Effector CD8-positive, alpha-beta T cell (primary cell): ENCODE data around the gene CD300LB.
"Not testable (repeated sequence)": the region's sequence is repeated elsewhere in the genome, so short reads cannot be mapped to it uniquely, and the experiment has no call there.

Source experiments
- DNase-seq: peaks from one replicate; lab custom pipeline; 2025; lab: John Stamatoyannopoulos, UW
- total RNA-seq, 4 experiments: gene quantifications; one replicate each; lab custom pipeline; 2026; lab: John Stamatoyannopoulos, UW

CD300LB gene
- 0 reads per million in 4 experiments for total RNA-seq

DNA sequence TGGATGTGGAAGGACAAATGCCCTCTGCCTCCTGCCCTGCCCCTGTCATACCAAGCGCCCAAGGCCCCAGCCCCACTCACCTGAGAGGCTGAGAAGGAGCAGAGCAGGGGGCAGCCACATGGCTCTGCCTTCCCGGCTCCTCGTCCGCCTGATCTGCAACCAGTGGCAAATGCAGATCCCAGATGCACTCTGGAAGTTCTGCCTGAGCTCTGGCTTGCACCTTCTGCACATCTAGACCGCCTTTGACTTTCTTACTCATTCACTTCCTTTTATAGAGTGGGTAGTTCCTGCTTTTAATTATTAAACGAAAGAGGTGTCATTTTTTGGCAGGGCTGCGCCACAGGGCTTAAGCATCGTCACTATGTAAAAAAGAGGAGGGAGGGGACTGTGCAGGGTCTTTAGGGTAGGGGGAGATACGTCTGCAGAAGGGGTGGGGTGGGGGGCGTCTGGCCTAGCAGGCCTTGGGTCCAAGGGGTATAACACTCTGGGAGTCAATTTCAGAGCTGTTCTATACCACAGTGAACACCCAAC lies at the start of gene CD300LB:
TSS of gene CD300LB (minus strand) at position 245 of the 531 bp plus-strand sequence. CDS start at position 120, 125 bp downstream.
- no peak for DNase-seq

DNA sequence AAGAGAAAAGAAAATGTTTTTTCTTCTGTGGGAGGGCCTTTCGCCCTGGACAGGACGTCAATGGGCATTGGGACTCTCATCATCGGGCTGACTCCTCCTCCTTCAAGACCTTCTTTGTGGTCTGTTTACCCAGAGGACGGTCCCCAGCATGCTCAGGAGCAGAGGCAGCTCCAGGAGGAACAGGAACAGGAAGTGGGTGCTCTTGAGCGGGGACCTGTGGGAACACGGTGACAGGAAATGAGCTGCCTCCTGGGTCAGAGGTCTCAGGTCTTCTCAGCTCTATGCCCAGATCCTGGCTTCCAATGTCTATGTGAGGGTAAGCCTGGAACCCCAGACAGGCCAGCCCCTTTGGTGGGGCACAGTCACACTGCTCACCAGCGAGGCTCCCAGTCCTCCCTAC lies 48.6 kb upstream of the CD300LB start:
- no peak for DNase-seq

DNA sequence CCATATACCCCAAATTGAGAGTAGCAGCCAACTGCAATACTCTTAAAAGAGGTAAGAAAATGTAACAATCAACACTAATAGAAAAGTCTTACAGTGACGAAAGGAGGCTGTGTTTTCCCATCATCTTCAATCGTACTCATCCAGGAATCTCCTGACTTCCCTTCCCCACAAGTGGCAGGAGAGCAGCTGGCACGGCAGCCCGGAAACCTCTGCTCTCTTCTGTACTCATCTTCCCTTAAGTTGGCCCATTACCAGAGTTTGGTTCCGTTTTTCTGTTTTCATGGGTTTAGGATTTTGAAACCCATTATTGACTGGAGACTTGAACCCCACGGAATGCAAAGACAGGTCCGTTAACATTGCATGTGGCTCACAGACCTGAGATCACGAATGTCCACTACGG lies 47.7 kb upstream of the CD300LB start:
- DNase-seq, result no peak

DNA sequence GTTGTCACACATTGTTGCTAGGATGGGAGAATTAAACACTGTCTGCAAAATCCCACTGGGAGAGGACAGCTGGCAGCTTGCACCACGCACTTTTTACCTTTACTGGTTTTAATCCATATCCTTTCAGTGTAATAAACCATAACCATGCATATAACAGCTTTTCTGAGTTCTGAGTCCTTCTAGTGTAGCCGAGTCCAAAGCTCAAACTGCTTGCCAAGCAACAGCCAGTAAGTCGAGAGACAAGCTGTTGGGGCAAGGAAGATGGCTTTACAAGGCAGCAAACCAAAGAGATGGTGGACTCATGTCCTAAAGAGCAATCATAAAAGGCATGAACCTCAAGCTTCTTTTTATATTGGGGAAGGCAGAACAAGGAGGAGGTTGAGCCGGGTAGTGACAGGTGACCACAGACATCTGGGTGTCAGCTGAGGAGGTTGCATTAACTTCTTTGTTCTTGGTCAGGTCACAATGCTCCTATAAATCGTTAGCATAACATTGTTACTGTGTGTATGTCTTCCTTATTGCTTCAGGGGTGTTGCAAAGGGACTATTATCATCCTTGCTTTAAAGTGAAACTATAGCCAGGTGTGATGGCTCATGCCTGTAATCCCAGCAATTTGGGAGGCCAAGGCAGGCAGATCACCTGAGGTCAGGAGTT lies 43.3 kb upstream of the CD300LB start:
- no peak for DNase-seq

DNA sequence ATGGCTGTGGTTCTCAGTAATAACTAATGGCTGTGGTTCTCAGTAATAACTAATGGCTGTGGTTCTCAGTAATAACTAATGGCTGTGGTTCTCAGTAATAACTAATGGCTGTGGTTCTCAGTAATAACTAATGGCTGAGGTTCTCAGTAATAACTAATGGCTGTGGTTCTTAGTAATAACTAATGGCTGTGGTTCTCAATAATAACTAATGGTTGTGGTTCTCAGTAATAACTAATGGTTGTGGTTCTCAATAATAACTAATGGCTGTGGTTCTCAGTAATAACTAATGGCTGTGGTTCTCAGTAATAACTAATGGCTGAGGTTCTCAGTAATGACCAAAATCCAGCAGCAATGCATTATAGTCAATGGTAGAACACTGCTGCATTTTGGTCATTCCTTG lies 42.4 kb upstream of the CD300LB start:
- not testable (repeated sequence) for DNase-seq

DNA sequence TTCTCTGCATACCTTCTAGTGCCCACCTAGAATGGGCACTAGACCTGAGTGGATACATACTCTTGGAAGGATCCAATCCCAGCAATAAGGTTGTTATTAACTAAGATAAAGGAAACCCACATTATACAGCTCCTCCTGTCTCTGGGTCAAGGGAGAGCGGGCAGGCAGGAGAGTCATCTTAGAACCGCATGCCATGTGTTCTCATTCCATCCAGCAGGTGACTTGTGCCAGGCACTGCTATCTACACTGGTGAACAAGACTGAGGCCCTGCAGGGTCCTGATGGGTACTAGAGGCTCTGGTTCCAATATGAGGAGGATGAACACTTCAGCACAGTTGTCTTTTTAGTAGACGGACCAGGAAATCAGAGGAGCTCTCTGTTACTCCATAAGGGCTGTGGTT lies 41.9 kb upstream of the CD300LB start:
- DNase-seq, result no peak

DNA sequence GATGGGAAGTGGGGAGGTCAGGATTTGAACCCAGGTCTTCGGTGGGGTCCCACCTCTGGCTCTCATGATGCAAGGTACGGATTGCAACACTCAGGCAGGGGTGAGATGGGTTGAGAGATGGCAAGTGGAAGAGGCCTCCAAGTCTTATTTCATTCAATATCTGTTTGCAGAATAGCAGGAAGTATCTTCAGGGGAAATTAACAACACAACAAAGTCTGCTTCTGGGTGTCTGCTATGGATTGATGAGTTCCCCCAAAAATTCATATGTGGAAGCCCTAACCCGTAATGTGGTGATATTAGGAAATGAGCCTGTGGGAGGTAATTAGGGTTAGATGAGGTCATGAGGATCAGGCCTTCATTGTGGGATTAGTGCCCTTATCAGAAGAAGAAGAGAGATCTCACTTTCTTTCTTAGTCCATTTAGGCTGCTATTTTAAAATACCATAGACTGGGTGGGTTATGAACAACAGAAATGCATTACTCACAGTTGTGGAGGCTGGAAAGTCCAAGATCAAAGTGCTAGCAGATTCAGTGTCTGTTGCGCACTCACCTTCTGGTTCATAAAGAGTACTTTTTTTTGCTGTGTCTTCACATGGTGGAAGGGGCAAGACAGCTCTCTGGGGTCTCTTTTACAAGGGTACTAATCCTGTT lies 40.5 kb upstream of the CD300LB start:
- DNase-seq, result no peak

DNA sequence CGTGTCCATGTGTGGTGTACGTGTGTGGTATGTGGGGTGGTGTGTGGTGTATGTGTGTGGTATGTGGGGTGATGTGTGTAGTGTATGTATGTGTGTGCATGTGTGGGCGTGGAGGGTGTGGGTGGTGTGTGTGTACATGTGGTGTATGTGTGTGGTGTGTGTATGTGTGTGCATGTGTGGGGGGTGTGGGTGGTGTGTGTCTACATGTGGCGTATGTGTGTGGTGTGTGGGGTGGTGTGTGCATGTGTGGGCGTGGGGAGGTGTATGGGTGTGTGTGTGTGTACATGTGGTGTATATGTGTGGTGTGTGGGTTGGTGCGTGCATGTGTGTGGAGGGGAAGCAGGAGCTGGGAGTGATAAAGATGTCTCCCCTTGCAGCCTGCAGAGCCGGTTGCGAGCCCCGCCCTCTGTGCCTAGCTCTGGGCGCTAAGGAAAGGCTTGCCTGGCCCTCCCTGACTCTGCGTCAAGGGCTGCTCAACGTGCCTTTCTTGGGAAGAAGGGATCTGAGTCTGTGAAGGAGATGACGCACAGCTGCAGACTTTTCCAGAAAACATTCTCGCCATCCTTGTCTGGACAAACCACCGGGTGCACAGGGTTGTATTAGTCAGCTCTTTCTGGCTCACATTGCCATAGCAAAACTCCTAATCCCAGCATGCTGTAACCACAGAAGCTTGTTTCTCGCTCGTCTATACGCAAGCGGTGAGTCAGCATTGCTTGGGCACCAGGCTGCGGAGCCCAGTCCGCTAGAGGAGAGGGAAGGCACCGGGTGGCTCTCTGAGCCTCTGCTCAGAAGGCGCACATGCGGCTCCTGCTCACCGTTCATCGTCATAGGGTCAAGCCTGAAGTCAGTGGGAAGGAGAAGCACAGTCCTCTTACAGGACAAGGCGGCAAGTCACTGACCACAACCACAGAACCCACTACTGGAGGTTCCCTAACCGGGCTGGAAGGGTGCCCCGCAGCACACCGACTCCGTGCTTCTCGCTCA lies 38.0 kb upstream of the CD300LB start:
- DNase-seq, result no peak

DNA sequence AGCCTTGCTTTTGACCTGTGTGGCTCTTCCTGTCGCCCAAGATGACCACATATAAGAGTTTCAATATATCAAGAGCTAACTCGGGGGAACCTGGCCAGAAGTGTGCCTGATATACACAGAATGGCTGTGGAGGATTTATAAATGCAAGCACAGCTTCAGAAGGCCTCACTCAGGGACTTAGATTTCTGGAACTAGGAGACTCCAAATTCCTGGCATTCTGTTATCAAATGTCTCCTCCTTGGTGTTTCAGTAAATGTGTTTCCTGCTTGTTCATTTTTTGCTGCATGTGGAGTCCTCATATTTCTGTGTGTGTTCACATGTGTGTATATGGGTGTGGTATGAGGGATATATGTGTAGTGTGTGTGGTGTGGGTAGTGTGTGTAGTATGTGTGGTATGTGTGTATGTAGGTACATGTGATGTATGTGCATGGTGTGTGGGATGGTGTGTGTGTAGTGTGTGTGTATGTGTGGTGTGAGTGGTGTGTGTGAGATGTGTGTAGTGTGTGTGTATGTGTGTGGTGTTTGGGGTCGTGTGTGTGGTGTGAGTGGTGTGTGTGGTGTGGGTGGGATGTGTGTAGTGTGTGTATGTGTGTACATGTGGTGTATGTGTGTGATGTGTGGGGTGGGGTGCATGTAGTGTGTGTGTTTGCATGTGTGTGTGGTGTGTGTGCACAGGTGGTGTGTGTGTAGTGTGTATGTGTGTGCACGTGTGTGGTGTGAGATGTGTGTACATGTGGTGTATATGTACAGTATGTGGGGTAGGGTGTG lies 37.0 kb upstream of the CD300LB start:
- DNase-seq, result no peak

DNA sequence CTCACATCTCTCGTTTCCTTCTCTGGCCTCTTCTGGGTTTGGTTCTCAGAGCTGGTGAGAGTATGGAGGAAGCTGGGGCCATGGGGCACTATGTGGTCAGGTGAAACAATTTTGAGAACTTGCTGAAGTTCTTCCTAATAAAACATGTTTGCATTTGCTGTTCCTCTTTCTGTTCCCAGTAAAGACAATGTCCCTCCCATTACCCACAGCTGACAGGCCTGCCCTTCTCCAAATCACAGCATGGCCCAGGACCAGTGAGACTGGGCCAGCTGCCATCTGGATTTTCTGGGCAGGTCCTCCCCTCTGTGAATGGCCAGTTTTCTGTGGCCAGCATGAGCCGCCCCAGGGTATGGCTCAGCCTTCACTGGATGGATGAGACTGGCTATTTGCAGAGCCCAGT lies 36.1 kb upstream of the CD300LB start, which contains the start of gene CD300H:
TSS of gene CD300H (minus strand) at position 113 of the 400 bp plus-strand sequence.
- DNase-seq, result no peak

DNA sequence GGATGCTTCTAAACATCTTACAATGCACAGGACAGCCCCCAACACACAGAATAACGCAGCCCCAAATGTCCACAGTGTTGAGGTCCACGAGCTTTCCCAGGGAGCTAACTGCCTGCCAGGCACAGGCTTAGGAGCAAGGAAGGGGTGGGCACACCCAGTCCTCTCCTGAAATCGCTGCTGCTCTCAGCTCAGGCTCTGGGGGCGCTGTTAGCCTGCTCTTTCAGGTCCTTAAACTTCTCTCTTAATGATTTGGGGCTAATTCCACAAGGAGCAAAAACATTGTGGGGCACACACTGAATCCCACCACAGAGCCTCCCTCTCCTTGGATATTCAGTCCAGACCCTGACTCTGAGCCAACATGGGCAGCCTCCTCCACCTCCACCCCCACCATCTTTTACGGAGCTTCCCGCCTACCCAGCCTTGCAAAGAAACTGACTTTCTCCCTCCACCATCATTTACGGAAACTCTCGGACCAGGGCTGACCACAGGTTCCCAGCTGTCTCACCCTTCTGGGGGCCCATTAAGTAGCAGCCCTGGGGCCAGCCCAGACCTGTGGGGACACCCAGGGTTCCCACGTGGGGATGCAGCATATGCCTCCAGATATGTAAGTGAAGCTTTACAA lies 35.0 kb upstream of the CD300LB start:
- DNase-seq, result no peak

DNA sequence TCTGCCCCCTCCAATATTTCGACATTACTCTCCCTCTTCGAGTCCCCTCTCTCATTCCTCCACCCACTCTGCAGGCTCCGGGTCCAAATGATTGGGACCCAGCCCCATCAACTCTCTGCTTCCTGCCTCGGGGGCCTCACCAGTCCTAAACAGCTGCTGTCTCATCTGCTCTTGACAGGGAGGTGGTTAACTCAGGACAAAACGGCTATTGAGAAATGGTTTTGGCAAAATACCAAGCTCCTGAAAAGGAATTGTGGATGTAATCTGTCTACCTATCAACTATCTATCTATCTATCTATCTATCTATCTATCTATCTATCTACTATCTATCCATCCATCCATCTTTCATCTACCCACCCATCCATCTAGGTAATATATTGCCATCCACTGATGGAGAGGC lies 33.9 kb upstream of the CD300LB start:
- no peak for DNase-seq

DNA sequence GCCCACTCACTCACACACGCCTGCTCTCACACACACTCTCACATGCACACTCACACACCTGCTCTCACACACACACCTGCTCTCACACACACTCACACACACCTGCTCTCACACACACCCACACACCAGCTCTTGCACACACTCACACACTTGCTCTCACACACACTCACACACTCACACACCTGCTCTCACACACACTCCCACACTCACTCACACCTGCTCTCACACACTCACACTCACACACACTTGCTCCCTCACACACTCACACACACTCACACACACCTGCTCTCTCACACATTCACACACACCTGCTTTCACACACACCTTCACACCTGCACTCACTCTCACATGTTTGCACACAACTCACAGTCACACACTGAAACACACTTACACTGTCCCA lies 32.1 kb upstream of the CD300LB start:
- no peak for DNase-seq

DNA sequence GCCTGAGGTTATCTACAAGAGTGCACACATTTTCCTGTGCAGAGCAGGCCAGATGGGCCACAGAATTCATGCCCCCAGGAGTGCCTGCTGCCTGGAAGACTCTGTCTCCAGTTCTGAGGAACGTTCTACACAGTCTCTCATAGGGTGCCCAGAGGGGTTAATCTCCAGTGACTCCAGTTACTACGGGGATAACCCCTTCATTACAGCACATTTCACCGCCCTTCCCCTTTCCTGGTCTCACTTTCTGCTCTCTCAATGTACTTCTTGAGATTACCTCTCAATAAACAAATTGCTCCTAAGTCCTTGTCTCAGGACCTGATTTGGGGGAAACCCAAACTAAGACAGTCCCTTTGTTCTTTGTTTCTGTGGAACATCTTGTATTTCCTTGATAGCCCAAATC lies 30.3 kb upstream of the CD300LB start:
- DNase-seq, result no peak

DNA sequence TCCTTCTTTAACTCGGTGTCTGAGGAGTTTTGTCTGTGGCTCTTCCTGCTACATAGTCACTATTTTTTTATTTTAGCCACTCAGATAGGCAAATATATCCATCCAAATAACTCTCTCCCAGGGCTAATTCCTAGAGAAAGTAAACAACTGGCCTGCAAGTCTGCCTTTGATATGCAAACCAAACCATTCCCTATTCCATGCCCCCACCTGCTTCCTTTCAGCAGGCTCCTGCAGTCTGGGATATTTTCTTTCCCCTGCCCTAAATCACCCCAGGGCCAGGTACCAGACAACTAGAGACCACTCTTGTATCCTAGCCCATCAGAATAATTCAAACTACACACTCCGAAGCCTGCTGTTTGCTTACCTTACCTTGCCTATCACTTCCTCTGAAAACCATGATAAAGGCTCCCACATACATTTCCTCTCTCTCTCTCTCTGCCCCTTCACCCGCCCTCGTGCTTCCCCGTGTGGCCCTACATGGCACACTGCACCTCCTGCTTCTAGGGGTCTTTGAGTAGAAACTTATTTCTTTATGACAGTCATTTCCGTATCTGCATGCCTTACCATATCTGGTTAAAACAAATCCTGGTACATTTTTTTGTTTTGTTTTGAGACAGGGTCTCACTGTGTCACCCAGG lies 27.7 kb upstream of the CD300LB start:
- no peak for DNase-seq

DNA sequence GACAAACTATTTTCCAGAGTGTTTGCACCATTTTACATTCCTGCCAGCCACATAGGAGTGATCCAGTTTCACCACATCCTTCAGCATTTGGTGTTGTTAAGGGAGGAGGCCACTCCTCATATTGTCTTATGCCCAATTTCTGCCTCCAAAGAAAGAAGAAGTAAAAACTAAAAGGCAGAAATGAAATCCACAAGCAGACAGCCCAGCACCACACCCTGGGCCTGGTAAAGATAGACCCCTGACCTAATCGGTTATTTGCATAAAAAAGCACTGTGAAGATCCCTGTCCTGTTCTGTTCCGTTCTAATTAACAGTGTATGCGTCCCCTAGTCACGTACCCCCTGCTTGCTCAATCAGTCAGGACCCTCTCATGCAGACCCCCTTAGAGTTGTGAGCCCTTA lies 27.1 kb upstream of the CD300LB start:
- DNase-seq, result not testable (repeated sequence)

DNA sequence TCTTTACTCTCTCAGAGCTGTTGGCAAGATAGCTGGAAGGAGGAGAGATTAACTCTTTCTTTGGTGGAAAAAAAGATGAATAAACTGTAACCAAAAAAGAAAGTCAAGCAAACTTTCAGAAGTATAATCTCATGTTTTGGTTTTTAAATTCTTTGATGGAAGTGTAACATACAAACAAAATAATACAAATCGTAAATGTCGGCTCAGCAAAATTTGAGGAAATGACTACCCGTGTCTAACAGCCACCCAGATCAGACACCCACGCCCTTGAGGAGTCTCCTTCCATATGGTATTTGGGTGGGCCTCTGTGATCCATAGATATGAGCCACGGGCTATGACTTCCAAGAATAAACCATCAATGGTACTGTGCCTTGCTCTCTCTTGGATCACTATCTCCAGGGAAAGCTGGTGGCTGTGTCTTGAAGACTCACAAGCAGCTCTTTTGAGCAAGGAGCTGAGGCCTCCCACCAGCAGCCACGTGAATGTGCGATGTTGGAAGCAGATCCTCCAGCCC lies 24.2 kb upstream of the CD300LB start:
- DNase-seq, result no peak

DNA sequence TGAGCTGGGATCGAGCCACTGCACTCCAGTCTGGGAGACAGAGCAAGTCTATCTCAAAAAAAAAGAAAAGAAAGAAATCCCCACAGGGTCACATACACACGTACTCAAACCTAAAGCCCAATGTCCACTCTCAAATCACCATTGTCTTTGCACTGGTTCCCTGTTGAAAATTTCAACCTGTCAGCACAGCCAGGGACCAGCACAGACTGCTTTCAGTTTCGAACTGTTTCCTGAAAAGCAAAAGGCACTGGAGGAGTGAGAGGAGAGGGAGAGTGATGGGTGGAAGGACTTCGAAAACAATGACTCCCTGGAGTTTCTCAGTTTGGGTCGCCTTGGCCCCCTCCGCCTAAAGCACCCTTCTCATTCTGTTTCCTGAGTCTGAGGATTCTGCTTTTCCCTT lies 23.6 kb upstream of the CD300LB start:
- no peak for DNase-seq

DNA sequence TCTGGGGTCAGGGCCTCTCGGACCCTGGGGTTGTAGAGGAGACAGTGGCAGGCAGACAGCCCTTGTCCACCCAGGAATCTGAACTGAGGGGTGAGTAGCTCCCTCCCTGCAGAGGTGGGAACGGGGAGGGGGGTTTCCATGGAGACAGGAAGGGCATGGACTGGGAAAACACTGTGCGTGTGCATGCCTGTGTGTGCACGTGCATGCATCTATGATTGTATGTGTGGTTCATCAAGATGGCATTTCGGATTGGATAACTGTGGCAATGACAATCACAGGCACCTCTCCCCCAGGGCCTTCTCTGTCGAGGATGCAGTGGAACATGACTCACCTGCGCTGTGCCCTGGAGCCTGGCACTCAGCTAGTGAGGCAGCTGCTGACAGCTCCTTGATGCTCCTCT lies 20.8 kb upstream of the CD300LB start:
- DNase-seq, result no peak

DNA sequence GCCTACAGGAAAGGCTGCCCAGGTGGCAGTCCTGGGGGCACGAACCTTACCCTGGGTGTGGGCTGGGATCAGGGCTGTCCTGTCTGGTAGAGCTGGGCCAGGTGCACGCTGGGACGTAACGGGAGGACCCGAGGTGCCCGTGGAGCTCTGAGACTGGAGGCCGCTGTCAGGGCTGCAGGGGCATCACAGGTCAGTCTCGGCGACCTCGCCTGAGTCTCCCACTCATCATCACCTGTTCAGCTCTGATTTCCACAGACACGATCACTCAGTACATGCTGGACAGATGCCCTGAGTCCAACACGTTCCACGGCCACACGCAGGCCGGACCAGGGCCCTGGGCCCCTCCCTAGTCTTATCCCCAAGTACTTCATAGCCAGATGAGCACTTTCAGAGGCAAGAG lies 19.3 kb upstream of the CD300LB start:
- DNase-seq, result no peak
